ENCODE data around the gene ATG2B. TPM values are rescaled to one million over a fixed set of nuclear protein-coding genes. Genes with fewer than 3 reads are reported as not detected.

Gene ATG2B
- polyA plus RNA-seq, 2 of the 4 experiments (the other 2 are of a cell fraction), result 7.1 to 17.0 TPM

- Histone ChIP-seq H3K4me1 (no peaks in the 10 kb centered on the region), H3K9me3 (no peaks in the 10 kb centered on the region), H3K27ac (no peak overlapping the region), H3K4me3 (no peak overlapping the region), H3K4me2 (no peak overlapping the region)
- FAIRE-seq (no peak), DNase-seq (ENCODE audit: low read depth in 1 of 2, low spot score in 1 of 2) (no peak), ATAC-seq (no peak)
- 96% methylated on average over 5 of the region's 5 CpGs for WGBS (ENCODE audit: missing lambda C conversion rate)
- TF ChIP-seq MAZ (IDR thresholded peaks at IDR 0.05; ENCODE audit: borderline replicate concordance, low read depth, low read length) (no peak), TFCP2L1 (CRISPR knock-in tag; IDR thresholded peaks at IDR 0.05) (no peak), HDAC2 (IDR thresholded peaks at IDR 0.05) (no peak), MYC (IDR thresholded peaks at IDR 0.05; ENCODE audit: borderline replicate concordance, low read length) (no peak), CEBPB (IDR thresholded peaks at IDR 0.05) (no peak), RARB (CRISPR knock-in tag; IDR thresholded peaks at IDR 0.05) (no peak), FOXS1 (CRISPR knock-in tag; IDR thresholded peaks at IDR 0.05) (no peak), ZFP36 (IDR thresholded peaks at IDR 0.05; ENCODE audit: borderline replicate concordance, partially characterized antibody) (no peak), GATA3 (IDR thresholded peaks at IDR 0.05; ENCODE audit: borderline replicate concordance) (no peak)
- ChIA-PET CTCF (interaction anchor here (1.4 kb wide), 1 partner anchor 14 kb away, joined by 3 read pairs; no protein-coding TSS in a partner anchor), POLR2A (no interaction called here)
These were observed 7.4 kb upstream of the ATG2B start for GRCh38 chr14:96370528-96370927.

- no peak for FAIRE-seq
- WGBS (ENCODE audit: missing lambda C conversion rate), result 97% methylated on average over 1 of the region's 1 CpG
- Histone ChIP-seq H3K27ac (no peak overlapping the region), H3K9me3 (no peaks in the 10 kb centered on the region), H3K4me2 (no peak overlapping the region), H3K4me3 (no peak overlapping the region), H3K4me1 (peaks cover 9% of the 10 kb centered on the region; the same call in 2 of the 3 replicates)
- no peak for TF ChIP-seq ATOH8 (CRISPR knock-in tag; IDR thresholded peaks at IDR 0.05; ENCODE audit: low read depth)
- no peak for TF ChIP-seq HOXA7 (CRISPR knock-in tag; IDR thresholded peaks at IDR 0.05)
- TF ChIP-seq ZC3H11A (IDR thresholded peaks at IDR 0.05), result no peak
- no peak for TF ChIP-seq ESRRA (IDR thresholded peaks at IDR 0.05; ENCODE audit: borderline replicate concordance, low read length)
- no peak for TF ChIP-seq CHD4 (IDR thresholded peaks at IDR 0.05; ENCODE audit: borderline replicate concordance)
- no peak for TF ChIP-seq SMC3 (IDR thresholded peaks at IDR 0.05)
- TF ChIP-seq HOXB13 (CRISPR knock-in tag; IDR thresholded peaks at IDR 0.05; ENCODE audit: low read depth), result no peak
- no peak for TF ChIP-seq HDAC2 (IDR thresholded peaks at IDR 0.05)
- TF ChIP-seq CTCF (IDR thresholded peaks at IDR 0.05), result no peak
- TF ChIP-seq PBX3 (IDR thresholded peaks at IDR 0.05), result no peak
- TF ChIP-seq TFCP2L1 (CRISPR knock-in tag; IDR thresholded peaks at IDR 0.05), result no peak
- no peak for TF ChIP-seq NR3C1 (IDR thresholded peaks at IDR 0.05)
- TF ChIP-seq FOSL2 (IDR thresholded peaks at IDR 0.05), result no peak
- TF ChIP-seq FOSL2 (CRISPR knock-in tag; IDR thresholded peaks at IDR 0.05), result no peak
- TF ChIP-seq FOXS1 (CRISPR knock-in tag; IDR thresholded peaks at IDR 0.05), result no peak
- TF ChIP-seq CHD2 (IDR thresholded peaks at IDR 0.05; ENCODE audit: low read length, partially characterized antibody), result no peak
- no peak for TF ChIP-seq BHLHE40 (IDR thresholded peaks at IDR 0.05; ENCODE audit: low read depth, low read length)
- TF ChIP-seq KDM5A (IDR thresholded peaks at IDR 0.05), result no peak
- no peak for TF ChIP-seq KDM1A (IDR thresholded peaks at IDR 0.05; ENCODE audit: low read depth)
- TF ChIP-seq MAFK (IDR thresholded peaks at IDR 0.05; ENCODE audit: partially characterized antibody), result no peak
- ChIA-PET POLR2A (no interaction called here), CTCF (interaction anchor here (0.6 to 0.9 kb wide), 2 partner anchors 13 to 54 kb away, joined by 3 to 4 read pairs; no protein-coding TSS in a partner anchor)
- no peak for ATAC-seq
- no peak for DNase-seq (ENCODE audit: low read depth in 1 of 2, low spot score in 1 of 2)
These were observed 5.4 kb upstream of the ATG2B start for GRCh38 chr14:96368534-96368933.
